PC-9 (cell line): ENCODE measurements around the gene USH1G. TPM values are rescaled to one million over a fixed set of nuclear protein-coding genes. Genes with fewer than 3 reads are reported as not detected.

ENCODE experiments used
- BruUV-seq: library from RNA; stranded (reverse); fragments of 400-500 nt; replicated peaks from 2 replicates; lab custom pipeline; 2021; lab: Mats Ljungman, UMichigan
- CTCF ChIA-PET: fragments of 300-600 bp; sonication (Branson Sonifier 250); formaldehyde crosslinking; loops from one replicate; lab custom pipeline; 2022; ENCODE audit warnings: antibody characterized with exemption; lab: Charles Lee
- POLR2A ChIA-PET: fragments of 300-600 bp; sonication (Branson Sonifier 250); formaldehyde crosslinking; loops from one replicate; lab custom pipeline; 2022; ENCODE audit warnings: antibody characterized with exemption; ENCODE audit not compliant: unreplicated experiment; lab: Charles Lee
- DNase-seq, 2 experiments: peaks; one replicate each; pipeline versions ENCODE4 v3.0.0 to v3.0.0-alpha.2; 2015 to 2022; ENCODE audit warnings: mixed read lengths in 1 of 2
- H2AFZ ChIP-seq: fragments of 200-600 bp; sonication (generic); 2 replicates; pipeline ENCODE4 v1.8.1; 2017; ENCODE audit warnings: antibody characterized with exemption
- H3F3A ChIP-seq: fragments of 200-600 bp; sonication (generic); 2 replicates; pipeline ENCODE4 v1.8.1; 2017; ENCODE audit warnings: antibody characterized with exemption, mild to moderate bottlenecking, low read depth; ENCODE audit not compliant: insufficient read depth
- H3K27ac ChIP-seq: fragments of 200-600 bp; sonication (generic); 2 replicates; pipeline ENCODE4 v1.6.1; 2016; ENCODE audit warnings: mixed run types
- H3K27me3 ChIP-seq: fragments of 200-600 bp; sonication (generic); 2 replicates; pipeline ENCODE4 v1.6.1; 2016; ENCODE audit warnings: low read depth, mixed run types; ENCODE audit not compliant: insufficient read depth
- H3K36me3 ChIP-seq: fragments of 200-600 bp; sonication (generic); 2 replicates; pipeline ENCODE4 v1.6.1; 2016; ENCODE audit warnings: low read depth, mixed run types
- H3K4me1 ChIP-seq: fragments of 200-600 bp; sonication (generic); replicated peaks from 2 replicates; pipeline ENCODE4 v1.6.1; 2016; ENCODE audit warnings: mixed run types; ENCODE audit not compliant: insufficient read depth
- H3K4me2 ChIP-seq: fragments of 200-600 bp; sonication (generic); 2 replicates; pipeline ENCODE4 v1.6.1; 2017; ENCODE audit warnings: mixed run types
- H3K4me3 ChIP-seq: fragments of 200-600 bp; sonication (generic); 2 replicates; pipeline ENCODE4 v1.6.1; 2016; ENCODE audit warnings: mixed run types
- H3K79me2 ChIP-seq: fragments of 200-600 bp; sonication (generic); 2 replicates; pipeline ENCODE4 v1.6.1; 2017; ENCODE audit warnings: low read depth, mixed run types
- H3K9me2 ChIP-seq: fragments of 200-600 bp; sonication (generic); 2 replicates; pipeline ENCODE4 v1.8.1; 2017; ENCODE audit warnings: mild to moderate bottlenecking; ENCODE audit not compliant: insufficient read depth
- H3K9me3 ChIP-seq: fragments of 200-600 bp; sonication (generic); 2 replicates; pipeline ENCODE4 v1.8.1; 2016; ENCODE audit warnings: low read depth; ENCODE audit not compliant: insufficient read depth
- H4K20me1 ChIP-seq: fragments of 200-600 bp; sonication (generic); 2 replicates; pipeline ENCODE4 v1.8.1; 2017; ENCODE audit not compliant: insufficient read depth
- EZH2 ChIP-seq: fragments of 200-600 bp; sonication (generic); IDR thresholded peaks from 2 replicates; pipeline ENCODE4 v1.8.0; 2017; ENCODE audit warnings: antibody characterized with exemption, low read depth
- intact Hi-C: fragments of 100-400 bp; cut with micrococcal nuclease; formaldehyde crosslinking; loops from one replicate; pipeline ENCODE4 v1.10.0; 2022; ENCODE audit not compliant: unreplicated experiment
- total RNA-seq: library from RNA; stranded (reverse); gene quantifications from 2 replicates; pipeline ENCODE4 v1.2.3, GENCODE V29; 2021
- TF ChIP-seq, protein P1 (sequence below): fragments of 200-600 bp; sonication (generic); conservative IDR thresholded peaks from 2 replicates; pipeline ENCODE4 v1.6.1; 2017; ENCODE audit warnings: mixed run types, antibody characterized with exemption, mild to moderate bottlenecking, moderate library complexity

Gene USH1G
- total RNA-seq, 1 experiment from 2014 or later = 0.22 TPM

DNA sequence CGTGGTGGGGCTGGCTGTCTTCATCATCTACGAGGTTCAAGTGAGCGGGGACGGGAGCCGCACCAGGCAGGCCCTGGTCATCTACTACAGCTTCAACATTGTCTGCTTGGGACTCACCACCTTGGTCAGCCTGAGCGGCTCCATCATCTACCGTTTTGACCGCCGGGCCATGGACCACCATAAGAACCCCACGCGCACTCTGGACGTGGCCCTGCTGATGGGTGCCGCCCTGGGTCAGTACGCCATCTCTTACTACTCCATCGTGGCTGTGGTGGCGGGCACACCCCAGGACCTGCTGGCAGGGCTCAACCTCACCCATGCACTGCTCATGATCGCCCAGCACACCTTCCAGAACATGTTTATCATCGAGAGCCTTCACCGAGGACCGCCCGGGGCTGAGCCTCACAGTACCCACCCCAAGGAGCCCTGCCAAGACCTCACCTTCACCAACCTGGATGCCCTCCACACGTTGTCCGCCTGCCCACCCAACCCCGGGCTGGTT lies 7.5 kb upstream of the USH1G start:
- H2AFZ ChIP-seq = no peak overlapping the region
- no peak for DNase-seq
- intact Hi-C loops = no loop called here
- H3K36me3 ChIP-seq = no peaks in the 10 kb centered on the region
- H3K4me1 ChIP-seq = no peaks in the 10 kb centered on the region
- no peaks in the 10 kb centered on the region for H3K79me2 ChIP-seq
- TF ChIP-seq, protein P1, sequence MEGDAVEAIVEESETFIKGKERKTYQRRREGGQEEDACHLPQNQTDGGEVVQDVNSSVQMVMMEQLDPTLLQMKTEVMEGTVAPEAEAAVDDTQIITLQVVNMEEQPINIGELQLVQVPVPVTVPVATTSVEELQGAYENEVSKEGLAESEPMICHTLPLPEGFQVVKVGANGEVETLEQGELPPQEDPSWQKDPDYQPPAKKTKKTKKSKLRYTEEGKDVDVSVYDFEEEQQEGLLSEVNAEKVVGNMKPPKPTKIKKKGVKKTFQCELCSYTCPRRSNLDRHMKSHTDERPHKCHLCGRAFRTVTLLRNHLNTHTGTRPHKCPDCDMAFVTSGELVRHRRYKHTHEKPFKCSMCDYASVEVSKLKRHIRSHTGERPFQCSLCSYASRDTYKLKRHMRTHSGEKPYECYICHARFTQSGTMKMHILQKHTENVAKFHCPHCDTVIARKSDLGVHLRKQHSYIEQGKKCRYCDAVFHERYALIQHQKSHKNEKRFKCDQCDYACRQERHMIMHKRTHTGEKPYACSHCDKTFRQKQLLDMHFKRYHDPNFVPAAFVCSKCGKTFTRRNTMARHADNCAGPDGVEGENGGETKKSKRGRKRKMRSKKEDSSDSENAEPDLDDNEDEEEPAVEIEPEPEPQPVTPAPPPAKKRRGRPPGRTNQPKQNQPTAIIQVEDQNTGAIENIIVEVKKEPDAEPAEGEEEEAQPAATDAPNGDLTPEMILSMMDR = no peak
- TF ChIP-seq EZH2 = no peak
- H3F3A ChIP-seq = peaks cover 3% of the 10 kb centered on the region; the same call in 1 of the 2 replicates
- BruUV-seq = no TSS peak
- no peaks in the 10 kb centered on the region for H3K9me2 ChIP-seq
- H3K27me3 ChIP-seq = peaks cover 24% of the 10 kb centered on the region
- no peaks in the 10 kb centered on the region for H3K9me3 ChIP-seq
- CTCF ChIA-PET = no interaction called here
- no peaks in the 10 kb centered on the region for H4K20me1 ChIP-seq
- POLR2A ChIA-PET = no interaction called here
- H3K27ac ChIP-seq = no peak overlapping the region
- no peak overlapping the region for H3K4me2 ChIP-seq
- H3K4me3 ChIP-seq = no peak overlapping the region

DNA sequence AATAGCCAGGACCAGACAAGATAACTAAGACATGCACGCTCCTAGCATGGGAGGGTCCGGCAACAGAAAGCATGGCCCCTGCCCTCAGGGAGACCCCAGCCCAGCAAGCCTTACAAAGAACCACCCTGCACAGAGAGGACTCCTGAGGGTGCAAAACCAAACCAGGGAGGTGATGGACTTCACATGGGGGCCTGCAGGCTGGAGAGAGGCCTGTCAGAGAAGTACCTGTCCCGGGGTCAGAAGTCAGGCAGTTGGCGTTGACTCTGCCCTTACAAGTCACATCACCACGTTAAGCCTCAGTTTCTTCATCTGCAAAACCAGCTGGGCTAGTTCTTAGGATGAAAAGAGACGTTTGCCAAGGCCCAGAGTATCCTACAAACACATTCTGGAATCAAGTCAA lies 5.7 kb upstream of the USH1G start:
- ChIA-PET CTCF (no interaction called here), POLR2A (no interaction called here)
- H3K4me3 ChIP-seq = no peak overlapping the region
- H3K4me1 ChIP-seq = no peaks in the 10 kb centered on the region
- H3K4me2 ChIP-seq = no peak overlapping the region
- H3K27ac ChIP-seq = no peak overlapping the region
- H3K36me3 ChIP-seq = no peaks in the 10 kb centered on the region
- peaks cover 28% of the 10 kb centered on the region for H3K27me3 ChIP-seq
- DNase-seq = no peak
- no peak overlapping the region for H2AFZ ChIP-seq
- H3K9me3 ChIP-seq = no peaks in the 10 kb centered on the region
- intact Hi-C loops = no loop called here
- peaks cover 3% of the 10 kb centered on the region; the same call in 1 of the 2 replicates for H3F3A ChIP-seq
- no TSS peak for BruUV-seq
- no peaks in the 10 kb centered on the region for H3K9me2 ChIP-seq
- H4K20me1 ChIP-seq = no peaks in the 10 kb centered on the region
- TF ChIP-seq EZH2 = no peak
- TF ChIP-seq, protein P1 = no peak
- H3K79me2 ChIP-seq = no peaks in the 10 kb centered on the region

DNA sequence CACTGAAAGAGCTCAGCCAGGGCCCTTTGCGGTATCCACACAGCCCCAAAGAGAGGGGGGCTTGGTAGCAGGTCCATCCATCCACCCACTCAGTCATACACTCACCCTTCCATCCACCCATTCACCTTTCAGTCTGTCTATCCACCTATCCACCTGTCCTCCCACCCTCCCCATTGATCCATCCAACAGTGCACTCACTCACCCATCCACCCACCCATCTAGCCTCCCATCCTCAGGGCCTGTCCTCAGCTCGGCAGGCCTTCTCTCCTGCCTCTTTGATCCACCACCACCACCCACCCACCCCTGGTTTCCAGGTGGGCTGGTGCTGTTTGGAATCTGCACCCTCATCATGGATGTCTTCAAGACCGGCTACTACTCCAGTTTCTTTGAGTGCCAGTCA lies 2.2 kb upstream of the USH1G start:
- ChIA-PET CTCF (interaction anchor here (0.5 kb wide), 1 partner anchor 344 kb away, joined by 4 read pairs; no protein-coding TSS in a partner anchor), POLR2A (no interaction called here)
- no peaks in the 10 kb centered on the region for H3K36me3 ChIP-seq
- no peak overlapping the region for H3K4me3 ChIP-seq
- no peaks in the 10 kb centered on the region for H3K9me2 ChIP-seq
- H3K27ac ChIP-seq = no peak overlapping the region
- no peaks in the 10 kb centered on the region for H4K20me1 ChIP-seq
- H3F3A ChIP-seq = peaks cover 3% of the 10 kb centered on the region; the same call in 1 of the 2 replicates
- H3K4me1 ChIP-seq = no peaks in the 10 kb centered on the region
- DNase-seq = no peak
- H3K27me3 ChIP-seq = peaks cover 34% of the 10 kb centered on the region
- H3K4me2 ChIP-seq = no peak overlapping the region
- intact Hi-C loops = no loop called here
- H3K79me2 ChIP-seq = no peaks in the 10 kb centered on the region
- TF ChIP-seq, protein P1 = no peak
- TF ChIP-seq EZH2 = no peak
- no peaks in the 10 kb centered on the region for H3K9me3 ChIP-seq
- H2AFZ ChIP-seq = no peak overlapping the region
- BruUV-seq = no TSS peak
